D721Med (cell line): Measurements from ENCODE around the gene C16orf86.

ENCODE experiments used
- DNase-seq: peaks from one replicate; pipeline ENCODE4 v3.0.0; 2011; ENCODE audit warnings: low spot score; ENCODE audit not compliant: insufficient read length
- FAIRE-seq: peaks from 2 replicates; lab custom pipeline; 2011; peaks lifted over from hg19 to GRCh38; lab: Jason Lieb, UNC
- CTCF ChIP-seq: IDR thresholded peaks from 2 replicates; pipeline ENCODE4 v1.5.1; 2012; ENCODE audit warnings: mild to moderate bottlenecking, control low read depth; ENCODE audit not compliant: insufficient read depth; ENCODE audit errors: missing control alignments

C16orf86 gene

GRCh38 chr16:67659675-67660563 lies 6.7 kb upstream of the C16orf86 start, which contains the start of gene ACD:
Gene ACD (minus strand): TSS chr16:67660260. CDS start chr16:67660220, 40 bp downstream.
- FAIRE-seq = no peak
- TF ChIP-seq CTCF = no peak
- DNase-seq = peak; percentile 92

GRCh38 chr16:67660564-67661028 lies 6.0 kb upstream of the C16orf86 start, which contains the start of gene PARD6A:
Gene PARD6A (plus strand): TSS chr16:67660960. CDS start chr16:67661039, 79 bp downstream.
- FAIRE-seq (no peak), DNase-seq (peak; percentile 94)

GRCh38 chr16:67661101-67661761 lies 5.4 kb upstream of the C16orf86 start:
- no peak for TF ChIP-seq CTCF
- FAIRE-seq (no peak), DNase-seq (no peak)

More at GRCh38 chr16:67660564-67661028, 6.0 kb upstream of the C16orf86 start, which contains the start of gene PARD6A:
- no peak for TF ChIP-seq CTCF

- no peak for FAIRE-seq
- no peak for DNase-seq
- TF ChIP-seq CTCF = no peak
Measured at GRCh38 chr16:67661886-67662652, 4.5 kb upstream of the C16orf86 start.

GRCh38 chr16:67662653-67663010 lies 4.0 kb upstream of the C16orf86 start:
- no peak for TF ChIP-seq CTCF
- no peak for DNase-seq
- FAIRE-seq = no peak

- DNase-seq = no peak
- no peak for FAIRE-seq
- peak; percentile 24 for TF ChIP-seq CTCF
Measured at GRCh38 chr16:67663151-67663876, 3.3 kb upstream of the C16orf86 start.
